GM12873 (cell line): ENCODE data around the gene IRAK1.

Experiments
- CTCF ChIP-seq: IDR thresholded peaks from 2 replicates; pipeline ENCODE4 v1.5.1; 2012; ENCODE audit warnings: low read depth, mild to moderate bottlenecking, moderate library complexity, low read length, control low read depth; ENCODE audit not compliant: insufficient read depth; ENCODE audit errors: missing control alignments

IRAK1 gene

DNA sequence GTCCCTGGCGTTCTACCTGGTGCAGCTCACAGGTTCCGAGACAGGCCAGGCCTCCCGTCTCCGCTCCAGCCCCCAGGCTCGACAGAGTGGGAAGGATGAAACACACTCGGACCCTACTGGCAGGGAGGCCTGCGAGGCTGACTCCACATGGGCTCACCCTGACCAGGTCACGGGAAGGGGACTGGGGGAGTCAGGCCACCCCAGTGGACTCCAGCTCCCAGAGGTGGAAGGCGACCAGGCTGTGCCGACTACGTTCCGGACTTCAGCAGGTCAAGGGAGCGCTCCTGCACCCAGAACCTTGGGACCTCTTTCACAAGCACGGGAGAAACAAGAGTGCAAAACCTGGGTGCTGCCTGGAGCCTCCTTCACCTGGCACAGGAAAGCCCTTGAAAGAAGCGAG lies 4.6 kb upstream of the IRAK1 start:
- TF ChIP-seq CTCF, result no peak

DNA sequence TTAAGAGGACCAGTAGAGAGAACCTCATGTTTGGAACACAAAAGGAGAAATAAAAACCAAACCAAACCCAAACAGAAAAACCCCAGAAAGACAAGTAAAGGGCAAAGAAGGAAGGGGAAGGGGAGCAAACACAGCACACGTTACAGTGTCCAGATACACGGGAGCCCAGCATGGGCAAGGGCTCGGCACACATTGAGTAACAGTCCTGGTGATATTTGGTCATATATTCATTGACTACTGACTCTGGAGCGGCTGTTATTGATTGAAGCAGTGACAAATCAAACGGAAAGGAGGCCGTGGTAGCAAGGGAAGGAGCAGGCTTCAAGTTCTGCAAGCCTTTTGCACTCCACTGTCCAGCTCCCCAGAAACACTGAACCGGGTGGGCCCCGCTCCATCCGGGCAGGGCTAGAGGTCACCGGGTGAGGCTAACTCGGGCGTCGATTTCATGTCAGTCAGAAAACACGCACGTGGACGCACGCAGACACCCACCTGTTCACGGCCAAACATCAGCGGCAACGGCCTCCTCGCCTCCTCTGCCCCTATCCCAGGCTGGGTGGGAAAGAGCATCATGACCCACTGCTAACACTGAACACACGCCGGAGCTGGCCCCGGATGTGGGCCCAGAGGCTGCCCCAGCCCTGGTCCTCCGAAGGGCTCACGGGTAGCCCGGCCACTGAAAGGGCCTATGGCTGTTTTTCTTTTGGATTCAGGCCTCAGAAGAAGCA lies 3.7 kb upstream of the IRAK1 start:
- TF ChIP-seq CTCF, result no peak

DNA sequence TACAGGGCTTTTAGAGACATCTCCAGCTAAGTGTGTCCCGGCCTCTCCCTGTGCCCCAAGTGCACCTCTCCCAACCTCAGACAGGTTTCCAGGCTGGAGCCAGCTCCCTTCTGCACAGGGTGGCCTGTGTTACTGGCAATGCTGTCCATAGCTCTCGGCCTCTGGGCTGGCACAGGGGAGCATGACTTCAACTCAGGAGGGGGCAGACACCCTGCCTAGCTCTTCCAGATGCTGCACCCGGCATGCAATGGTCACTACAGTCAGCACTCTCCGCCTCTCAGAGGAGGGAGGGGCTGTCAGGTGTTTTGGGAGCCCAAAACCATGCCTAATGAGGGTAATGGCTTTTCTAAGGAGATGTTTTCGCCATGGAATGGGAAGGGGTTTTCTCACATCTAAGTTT lies 2.4 kb upstream of the IRAK1 start:
- TF ChIP-seq CTCF, result no peak

GRCh38 chrX:154021131-154021611 lies 1.5 kb upstream of the IRAK1 start:
- no peak for TF ChIP-seq CTCF

GRCh38 chrX:154020536-154021115 lies 924 bp upstream of the IRAK1 start:
- no peak for TF ChIP-seq CTCF

DNA sequence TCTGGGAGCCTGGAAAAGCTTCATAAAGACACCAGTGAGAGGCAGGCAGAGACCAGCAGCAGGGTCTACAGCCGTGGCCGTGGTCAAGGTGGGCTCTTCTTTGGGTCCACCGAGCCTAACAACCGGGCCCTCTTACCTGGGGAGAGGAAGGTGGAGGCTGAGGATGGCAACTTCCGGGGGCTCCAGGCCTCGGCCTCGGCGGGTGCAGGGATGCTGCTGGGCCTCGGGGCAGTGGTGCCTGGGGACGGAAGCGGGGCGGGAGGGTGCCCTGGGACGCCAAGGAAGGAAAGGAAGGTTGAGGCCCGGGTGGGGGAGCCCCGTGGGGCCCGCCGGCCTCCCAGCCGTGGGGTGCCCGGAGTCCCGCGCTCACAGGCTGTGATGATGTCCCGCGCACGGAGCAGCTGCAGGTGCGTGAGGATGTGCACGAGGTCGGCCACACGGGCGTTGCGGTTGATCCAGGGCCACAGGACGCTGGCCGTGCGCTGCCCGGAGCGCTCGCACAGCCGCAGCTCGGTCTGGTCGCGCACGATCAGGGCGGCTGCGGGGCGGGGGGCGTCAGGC lies 561 bp downstream of the IRAK1 start:
- TF ChIP-seq CTCF, result no peak

DNA sequence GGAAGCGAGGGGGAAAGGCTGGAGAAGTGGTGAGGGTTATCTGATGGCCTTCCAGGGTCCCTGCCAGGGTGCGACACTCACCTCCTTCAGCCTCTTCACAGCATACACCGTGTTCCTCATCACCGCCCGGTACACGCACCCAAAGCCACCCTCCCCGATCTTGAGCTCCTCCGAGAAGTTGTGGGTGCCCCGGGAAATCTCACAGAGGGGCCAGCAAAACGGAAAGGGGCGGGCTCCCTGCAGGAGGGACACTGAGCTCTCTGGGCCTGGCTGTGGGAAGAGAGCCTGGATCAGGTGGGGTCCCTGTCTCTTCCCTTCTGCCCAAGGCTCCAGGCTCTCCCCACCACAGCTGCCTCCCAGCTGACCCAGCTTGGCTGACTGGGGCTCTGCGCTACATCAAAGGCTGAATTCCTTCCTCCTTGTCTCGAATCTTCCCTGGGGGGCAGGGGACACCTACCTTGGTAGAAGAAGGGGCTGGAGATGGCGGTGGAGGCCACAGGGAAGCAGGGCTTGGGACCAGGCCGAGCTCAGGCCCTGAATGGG lies 1.1 kb downstream of the IRAK1 start:
- TF ChIP-seq CTCF, result no peak
